22Rv1 (cell line): Measurements from ENCODE around the gene GLIS1.

ENCODE experiments used
- ZFX ChIP-seq: fragments of 450-650 bp; IDR thresholded peaks from 2 replicates; pipeline ENCODE4 v1.6.1; 2017; ENCODE audit warnings: antibody characterized with exemption, borderline replicate concordance
- TF ChIP-seq, protein P1 (sequence below): fragments of 450-650 bp; IDR thresholded peaks from 2 replicates; pipeline ENCODE4 v1.5.1; 2017; ENCODE audit warnings: mild to moderate bottlenecking

DNA sequence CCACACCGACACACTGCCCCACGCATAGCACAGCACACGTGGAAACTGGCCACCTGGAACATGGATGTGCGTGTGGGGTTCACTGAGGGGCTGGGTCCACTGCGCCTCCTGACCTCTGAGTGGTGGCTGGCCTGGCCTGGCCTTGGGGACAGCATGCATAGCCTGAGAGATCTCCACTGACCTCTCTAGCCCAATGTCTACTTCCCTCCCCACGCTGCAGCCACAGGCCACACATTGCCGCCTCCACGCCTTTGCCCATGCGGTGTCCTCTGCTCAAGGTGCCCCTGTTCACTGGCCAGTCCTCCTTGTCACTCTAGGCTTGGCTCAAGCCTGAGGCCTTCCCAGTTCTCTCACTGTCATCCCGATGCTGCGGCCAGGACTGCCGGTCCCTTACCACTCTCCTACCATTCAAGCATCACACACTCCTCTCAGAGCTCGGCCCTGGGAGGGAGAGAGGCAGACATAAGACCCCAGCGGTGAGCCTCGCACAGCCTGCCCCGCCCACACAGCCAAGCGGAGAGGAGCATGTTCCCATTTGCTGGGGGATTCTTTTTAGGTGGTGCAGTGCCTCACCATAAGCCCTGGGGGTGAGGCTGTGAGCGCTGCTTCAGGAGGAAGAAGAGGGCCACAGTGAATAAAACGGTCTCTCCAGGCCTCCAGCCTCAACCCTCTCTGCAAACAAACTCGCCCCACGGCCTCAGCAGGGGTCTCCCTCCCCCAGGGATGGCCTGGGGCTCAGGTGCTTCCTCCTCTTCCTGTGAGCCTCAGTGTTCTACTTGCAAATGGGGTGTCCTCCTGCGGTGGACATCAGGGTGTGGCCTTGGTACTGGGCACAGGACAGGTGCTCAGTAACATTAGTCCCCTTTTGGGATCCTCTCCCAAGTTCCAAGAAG, 199.0 kb downstream of the GLIS1 start:
- TF ChIP-seq, protein P1, sequence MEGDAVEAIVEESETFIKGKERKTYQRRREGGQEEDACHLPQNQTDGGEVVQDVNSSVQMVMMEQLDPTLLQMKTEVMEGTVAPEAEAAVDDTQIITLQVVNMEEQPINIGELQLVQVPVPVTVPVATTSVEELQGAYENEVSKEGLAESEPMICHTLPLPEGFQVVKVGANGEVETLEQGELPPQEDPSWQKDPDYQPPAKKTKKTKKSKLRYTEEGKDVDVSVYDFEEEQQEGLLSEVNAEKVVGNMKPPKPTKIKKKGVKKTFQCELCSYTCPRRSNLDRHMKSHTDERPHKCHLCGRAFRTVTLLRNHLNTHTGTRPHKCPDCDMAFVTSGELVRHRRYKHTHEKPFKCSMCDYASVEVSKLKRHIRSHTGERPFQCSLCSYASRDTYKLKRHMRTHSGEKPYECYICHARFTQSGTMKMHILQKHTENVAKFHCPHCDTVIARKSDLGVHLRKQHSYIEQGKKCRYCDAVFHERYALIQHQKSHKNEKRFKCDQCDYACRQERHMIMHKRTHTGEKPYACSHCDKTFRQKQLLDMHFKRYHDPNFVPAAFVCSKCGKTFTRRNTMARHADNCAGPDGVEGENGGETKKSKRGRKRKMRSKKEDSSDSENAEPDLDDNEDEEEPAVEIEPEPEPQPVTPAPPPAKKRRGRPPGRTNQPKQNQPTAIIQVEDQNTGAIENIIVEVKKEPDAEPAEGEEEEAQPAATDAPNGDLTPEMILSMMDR, result no peak
- TF ChIP-seq ZFX, result no peak
